ENCODE data around the gene SIGLECL1.

DNA sequence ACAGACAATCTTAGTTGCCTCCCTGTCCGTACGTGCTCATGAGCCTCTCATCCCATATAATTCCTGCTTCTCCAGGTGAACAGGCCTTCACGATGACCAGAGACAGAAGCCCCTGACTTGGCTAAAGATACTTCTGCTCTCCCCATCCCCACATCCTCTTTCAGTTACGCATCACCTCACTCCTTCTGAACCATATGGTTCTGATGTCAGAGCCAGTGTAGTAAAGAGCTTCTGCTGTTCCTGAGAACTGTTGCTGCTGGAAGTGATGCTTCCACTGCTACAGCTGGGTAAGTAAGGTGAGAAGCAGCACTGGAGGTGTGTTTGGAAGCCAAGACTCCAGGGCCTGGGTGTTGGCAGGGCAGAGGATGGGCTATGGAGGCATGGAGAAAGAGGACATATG, 12.9 kb downstream of the SIGLECL1 start:
- no peak for TF ChIP-seq EZH2 (IDR thresholded peaks at IDR 0.05; ENCODE audit: insufficient read depth, poor library complexity, severe bottlenecking)
- no peak for TF ChIP-seq EZH2phosphoT487 (IDR thresholded peaks at IDR 0.05; ENCODE audit: insufficient read depth, low read depth)

All from GM23248 (cell line).